ENCODE results near the gene FADS6. TPM values are rescaled to one million over a fixed set of nuclear protein-coding genes. Genes with fewer than 3 reads are reported as not detected.

FADS6 gene
- total and polyA plus RNA-seq, 2 of the 13 experiments (the other 11 are each of a cell fraction or from before 2014, with no cell fraction given), result 0.11 TPM

GRCh38 chr17:74838274-74838673, 55.2 kb downstream of the FADS6 start:
- ATAC-seq, result no peak
- H3K79me2 ChIP-seq (ENCODE audit: insufficient read depth, low read length), result no peaks in the 10 kb centered on the region
- no peaks in the 10 kb centered on the region for H3K27me3 ChIP-seq (ENCODE audit: control insufficient read depth in 1 of 2, insufficient read depth in 2 of 2, low read length in 2 of 2)
- WGBS (ENCODE audit: low lambda C conversion rate), result 98% methylated on average over 9 of the region's 9 CpGs
- in situ Hi-C loops (cut with HindIII; ENCODE audit: extremely low pct_ligation_motif_present, low pct_unique_long_range_greater_than_20kb) (no loop called here), intact Hi-C loops (cut with micrococcal nuclease; ENCODE audit: unreplicated experiment) (no loop called here)
- no peak for DNase-seq (ENCODE audit: low spot score)
- ChIA-PET CTCF (ENCODE audit: low intra/inter-chr PET ratio, low total read pairs) (no interaction called here), POLR2A (no interaction called here)
- no peak for FAIRE-seq
- peaks cover 3% of the 10 kb centered on the region in 2 experiments; a peak in 1 of 5 replicates for H3K36me3 ChIP-seq (replicated peaks in 1 of 2; ENCODE audit: control insufficient read depth in 1 of 2, insufficient read depth in 2 of 2, low read length in 2 of 2)
- no peaks in the 10 kb centered on the region for H3K9me3 ChIP-seq (ENCODE audit: low read length)
- H3K27ac ChIP-seq (ENCODE audit: extremely low read length, insufficient read depth, low read length), result no peak overlapping the region
- TF ChIP-seq ZUFSP (CRISPR knock-in tag; IDR thresholded peaks at IDR 0.05; ENCODE audit: borderline replicate concordance), result no peak
- no peak for TF ChIP-seq TCF7L2 (IDR thresholded peaks at IDR 0.05; ENCODE audit: low read depth, low read length)
- TF ChIP-seq PRDM15 (CRISPR knock-in tag; IDR thresholded peaks at IDR 0.05), result no peak
- TF ChIP-seq RXRA (CRISPR knock-in tag; IDR thresholded peaks at IDR 0.05), result no peak
- H4K20me1 ChIP-seq (ENCODE audit: insufficient read depth, low read length), result no peaks in the 10 kb centered on the region
- H3K4me1 ChIP-seq (ENCODE audit: insufficient read depth, low read length), result peaks cover 16% of the 10 kb centered on the region
- H3K4me2 ChIP-seq (ENCODE audit: low read depth, low read length), result no peak overlapping the region
- H2AFZ ChIP-seq (ENCODE audit: low read length), result no peak overlapping the region
- no peak overlapping the region for H3K4me3 ChIP-seq (replicated peaks in 1 of 3; ENCODE audit: insufficient read depth in 1 of 3, low read depth in 2 of 3, low read length in 3 of 3)
- H3K9ac ChIP-seq (ENCODE audit: insufficient read depth, low read depth, low read length), result no peak overlapping the region
- BruUV-seq (replicated peaks), result no TSS peak
